ENCODE data around the gene FAM229B.
"Not testable (repeated sequence)": the region's sequence is repeated elsewhere in the genome, so short reads cannot be mapped to it uniquely, and the experiment has no call there.

Gene FAM229B

DNA sequence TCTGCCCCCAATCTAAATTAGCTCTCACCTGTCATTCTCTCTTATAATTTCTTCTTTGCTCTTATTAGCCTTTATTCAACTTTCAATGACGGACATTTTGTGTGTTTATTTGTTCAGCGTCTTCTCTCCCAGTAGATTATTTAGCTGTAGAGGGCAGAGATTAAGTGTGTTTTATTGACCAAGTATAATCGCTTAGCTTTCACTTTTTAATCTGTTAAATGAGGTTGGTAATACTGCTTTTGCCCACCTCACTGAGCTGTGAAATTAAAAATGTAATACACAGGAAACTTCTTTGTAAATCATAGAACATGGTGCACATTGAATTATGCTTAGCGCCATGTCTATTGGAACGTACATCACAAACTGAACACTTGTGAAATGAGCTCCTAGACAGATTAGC lies 37.0 kb upstream of the FAM229B start:
- Histone ChIP-seq H3K79me2 (ENCODE audit: low read length) (no peaks in the 10 kb centered on the region), H4K20me1 (ENCODE audit: insufficient read depth, low read length) (no peaks in the 10 kb centered on the region), H3F3A (ENCODE audit: insufficient read depth, low read length) (no peaks in the 10 kb centered on the region), H3K4me3 (ENCODE audit: low read length) (no peak overlapping the region), H3K9ac (ENCODE audit: low read length) (no peak overlapping the region), H3K27me3 (replicated peaks; ENCODE audit: insufficient read depth, low read length) (no peaks in the 10 kb centered on the region), H3K27ac (ENCODE audit: low read length) (no peak overlapping the region), H3K9me2 (replicated peaks; ENCODE audit: insufficient read depth, low read length) (no peaks in the 10 kb centered on the region), H3K4me2 (ENCODE audit: low read depth, low read length) (no peak overlapping the region), H3K36me3 (replicated peaks; ENCODE audit: insufficient read depth, low read length) (no peaks in the 10 kb centered on the region), H3K4me1 (ENCODE audit: low read length) (no peaks in the 10 kb centered on the region), H3K9me3 (replicated peaks; ENCODE audit: insufficient read depth, low read length) (no peaks in the 10 kb centered on the region), H2AFZ (ENCODE audit: low read length) (no peak overlapping the region)
- no peak for TF ChIP-seq EZH2 (optimal IDR thresholded peaks at IDR 0.05; ENCODE audit: low read depth, low read length)
- TF ChIP-seq EZH2phosphoT487 (IDR thresholded peaks at IDR 0.05; ENCODE audit: low read length) = no peak
- TF ChIP-seq, protein P1, sequence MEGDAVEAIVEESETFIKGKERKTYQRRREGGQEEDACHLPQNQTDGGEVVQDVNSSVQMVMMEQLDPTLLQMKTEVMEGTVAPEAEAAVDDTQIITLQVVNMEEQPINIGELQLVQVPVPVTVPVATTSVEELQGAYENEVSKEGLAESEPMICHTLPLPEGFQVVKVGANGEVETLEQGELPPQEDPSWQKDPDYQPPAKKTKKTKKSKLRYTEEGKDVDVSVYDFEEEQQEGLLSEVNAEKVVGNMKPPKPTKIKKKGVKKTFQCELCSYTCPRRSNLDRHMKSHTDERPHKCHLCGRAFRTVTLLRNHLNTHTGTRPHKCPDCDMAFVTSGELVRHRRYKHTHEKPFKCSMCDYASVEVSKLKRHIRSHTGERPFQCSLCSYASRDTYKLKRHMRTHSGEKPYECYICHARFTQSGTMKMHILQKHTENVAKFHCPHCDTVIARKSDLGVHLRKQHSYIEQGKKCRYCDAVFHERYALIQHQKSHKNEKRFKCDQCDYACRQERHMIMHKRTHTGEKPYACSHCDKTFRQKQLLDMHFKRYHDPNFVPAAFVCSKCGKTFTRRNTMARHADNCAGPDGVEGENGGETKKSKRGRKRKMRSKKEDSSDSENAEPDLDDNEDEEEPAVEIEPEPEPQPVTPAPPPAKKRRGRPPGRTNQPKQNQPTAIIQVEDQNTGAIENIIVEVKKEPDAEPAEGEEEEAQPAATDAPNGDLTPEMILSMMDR (IDR thresholded peaks at IDR 0.05; ENCODE audit: low read length) = no peak
- DNase-seq = no peak

DNA sequence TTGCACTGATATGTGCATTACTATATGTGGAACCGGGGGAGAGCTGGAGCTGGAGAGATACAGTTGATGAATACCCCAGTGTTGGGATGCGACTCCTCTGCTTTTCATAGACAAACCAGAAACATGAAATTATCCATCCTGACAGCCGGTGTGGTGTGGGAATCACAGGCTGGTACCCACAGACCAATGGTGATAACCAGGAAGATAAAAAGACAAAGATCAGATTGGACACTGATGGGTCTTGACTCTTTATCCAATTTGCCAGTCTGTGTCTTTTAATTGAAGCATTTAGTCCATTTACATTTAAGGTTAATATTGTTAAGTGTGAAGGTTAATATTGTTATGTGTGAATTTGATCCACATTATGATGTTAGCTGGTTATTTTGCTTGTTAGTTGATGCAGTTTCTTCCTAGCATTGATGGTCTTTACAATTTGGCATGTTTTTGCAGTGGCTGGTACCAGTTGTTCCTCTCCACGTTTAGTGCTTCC lies 36.1 kb upstream of the FAM229B start:
- not testable (repeated sequence) for H3K9ac ChIP-seq (ENCODE audit: low read length); H2AFZ ChIP-seq (ENCODE audit: low read length); H3K36me3 ChIP-seq (replicated peaks; ENCODE audit: insufficient read depth, low read length); DNase-seq; H3F3A ChIP-seq (ENCODE audit: insufficient read depth, low read length); H3K27me3 ChIP-seq (replicated peaks; ENCODE audit: insufficient read depth, low read length); H3K79me2 ChIP-seq (ENCODE audit: low read length); H3K27ac ChIP-seq (ENCODE audit: low read length); H3K9me3 ChIP-seq (replicated peaks; ENCODE audit: insufficient read depth, low read length); H3K4me2 ChIP-seq (ENCODE audit: low read depth, low read length); H3K4me3 ChIP-seq (ENCODE audit: low read length); H3K4me1 ChIP-seq (ENCODE audit: low read length); H3K9me2 ChIP-seq (replicated peaks; ENCODE audit: insufficient read depth, low read length); H4K20me1 ChIP-seq (ENCODE audit: insufficient read depth, low read length)

DNA sequence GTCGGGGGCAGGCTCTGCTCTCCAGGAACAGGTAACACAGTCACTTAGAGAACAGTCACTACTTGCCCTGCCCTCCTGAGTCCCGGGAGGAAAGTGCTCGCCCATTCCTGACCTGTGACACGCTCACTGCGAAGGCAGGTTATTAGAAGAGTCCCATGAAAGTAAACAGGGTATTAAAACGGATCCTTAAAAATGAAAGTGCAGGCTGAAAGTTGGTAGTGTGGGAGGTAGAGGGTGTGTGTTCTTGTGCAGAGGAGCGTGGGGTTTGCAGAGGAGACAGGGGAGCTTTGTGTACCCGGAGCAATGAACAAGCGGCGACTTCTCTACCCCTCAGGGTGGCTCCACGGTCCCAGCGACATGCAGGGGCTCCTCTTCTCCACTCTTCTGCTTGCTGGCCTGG lies 33.4 kb upstream of the FAM229B start, which contains the start of gene CCN6:
Gene CCN6 (plus strand): TSS at position 104 of the 400 bp plus-strand sequence. CDS start 254 bp downstream, at position 358.
- no peak within 1 kb of the TSS for H3K4me2 ChIP-seq (ENCODE audit: low read depth, low read length)
- no peaks in the 10 kb centered on the region for H3K79me2 ChIP-seq (ENCODE audit: low read length)
- H3K27ac ChIP-seq (ENCODE audit: low read length) = no peak within 1 kb of the TSS
- H3K27me3 ChIP-seq (replicated peaks; ENCODE audit: insufficient read depth, low read length) = no peaks in the 10 kb centered on the region
- no peaks in the 10 kb centered on the region for H3K9me2 ChIP-seq (replicated peaks; ENCODE audit: insufficient read depth, low read length)
- no peak within 1 kb of the TSS for H3K4me3 ChIP-seq (ENCODE audit: low read length)
- H3K4me1 ChIP-seq (ENCODE audit: low read length) = no peaks in the 10 kb centered on the region
- H3K36me3 ChIP-seq (replicated peaks; ENCODE audit: insufficient read depth, low read length) = no peaks in the 10 kb centered on the region
- DNase-seq = no peak
- H4K20me1 ChIP-seq (ENCODE audit: insufficient read depth, low read length) = no peaks in the 10 kb centered on the region
- H2AFZ ChIP-seq (ENCODE audit: low read length) = no peak within 1 kb of the TSS
- no peaks in the 10 kb centered on the region for H3K9me3 ChIP-seq (replicated peaks; ENCODE audit: insufficient read depth, low read length)
- H3F3A ChIP-seq (ENCODE audit: insufficient read depth, low read length) = no peaks in the 10 kb centered on the region
- no peak within 1 kb of the TSS for H3K9ac ChIP-seq (ENCODE audit: low read length)
- TF ChIP-seq, protein P1 (IDR thresholded peaks at IDR 0.05; ENCODE audit: low read length) = no peak
- TF ChIP-seq EZH2phosphoT487 (IDR thresholded peaks at IDR 0.05; ENCODE audit: low read length) = no peak
- TF ChIP-seq EZH2 (optimal IDR thresholded peaks at IDR 0.05; ENCODE audit: low read depth, low read length) = no peak

DNA sequence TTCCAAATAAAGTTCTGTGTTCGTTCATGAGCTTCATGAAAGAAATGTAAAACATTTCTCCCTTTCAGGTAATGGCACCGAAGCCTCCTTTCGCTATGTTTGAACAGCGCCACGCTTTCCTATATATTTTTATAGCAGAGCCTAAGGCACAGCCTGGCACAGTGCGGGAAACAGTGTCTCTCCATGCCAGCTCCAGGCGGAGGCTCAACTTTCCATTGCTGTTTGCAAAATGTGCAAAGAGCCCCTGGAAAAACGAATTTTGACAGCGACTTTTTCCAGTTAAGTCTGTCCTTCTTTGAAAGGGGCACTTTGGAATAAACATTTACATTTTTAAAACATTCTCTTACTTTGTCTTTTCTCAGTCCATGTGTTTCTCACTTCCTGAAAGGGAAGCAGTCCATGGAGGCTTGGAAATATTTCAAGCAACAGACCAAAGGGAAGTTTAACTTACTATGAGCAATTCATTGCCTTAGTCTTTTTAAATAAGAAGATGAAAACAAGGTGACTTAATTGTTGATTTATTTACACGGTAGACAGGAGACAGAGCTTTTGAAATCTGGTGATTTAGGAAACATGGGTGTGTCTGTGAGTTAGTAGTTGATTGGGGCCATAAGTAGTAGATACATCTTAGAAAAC lies 32.7 kb upstream of the FAM229B start:
- no peaks in the 10 kb centered on the region for H3K9me2 ChIP-seq (replicated peaks; ENCODE audit: insufficient read depth, low read length)
- H2AFZ ChIP-seq (ENCODE audit: low read length) = no peak overlapping the region
- TF ChIP-seq, protein P1 (IDR thresholded peaks at IDR 0.05; ENCODE audit: low read length) = no peak
- TF ChIP-seq EZH2 (optimal IDR thresholded peaks at IDR 0.05; ENCODE audit: low read depth, low read length) = no peak
- TF ChIP-seq EZH2phosphoT487 (IDR thresholded peaks at IDR 0.05; ENCODE audit: low read length) = no peak
- H3K9me3 ChIP-seq (replicated peaks; ENCODE audit: insufficient read depth, low read length) = no peaks in the 10 kb centered on the region
- H3K36me3 ChIP-seq (replicated peaks; ENCODE audit: insufficient read depth, low read length) = no peaks in the 10 kb centered on the region
- H4K20me1 ChIP-seq (ENCODE audit: insufficient read depth, low read length) = no peaks in the 10 kb centered on the region
- no peaks in the 10 kb centered on the region for H3K27me3 ChIP-seq (replicated peaks; ENCODE audit: insufficient read depth, low read length)
- no peak overlapping the region for H3K27ac ChIP-seq (ENCODE audit: low read length)
- DNase-seq = no peak
- no peaks in the 10 kb centered on the region for H3K79me2 ChIP-seq (ENCODE audit: low read length)
- no peak overlapping the region for H3K4me3 ChIP-seq (ENCODE audit: low read length)
- H3F3A ChIP-seq (ENCODE audit: insufficient read depth, low read length) = no peaks in the 10 kb centered on the region
- H3K4me2 ChIP-seq (ENCODE audit: low read depth, low read length) = no peak overlapping the region
- no peak overlapping the region for H3K9ac ChIP-seq (ENCODE audit: low read length)
- no peaks in the 10 kb centered on the region for H3K4me1 ChIP-seq (ENCODE audit: low read length)
